Measurements from ENCODE around the gene C19orf12.

C19orf12 gene

DNA sequence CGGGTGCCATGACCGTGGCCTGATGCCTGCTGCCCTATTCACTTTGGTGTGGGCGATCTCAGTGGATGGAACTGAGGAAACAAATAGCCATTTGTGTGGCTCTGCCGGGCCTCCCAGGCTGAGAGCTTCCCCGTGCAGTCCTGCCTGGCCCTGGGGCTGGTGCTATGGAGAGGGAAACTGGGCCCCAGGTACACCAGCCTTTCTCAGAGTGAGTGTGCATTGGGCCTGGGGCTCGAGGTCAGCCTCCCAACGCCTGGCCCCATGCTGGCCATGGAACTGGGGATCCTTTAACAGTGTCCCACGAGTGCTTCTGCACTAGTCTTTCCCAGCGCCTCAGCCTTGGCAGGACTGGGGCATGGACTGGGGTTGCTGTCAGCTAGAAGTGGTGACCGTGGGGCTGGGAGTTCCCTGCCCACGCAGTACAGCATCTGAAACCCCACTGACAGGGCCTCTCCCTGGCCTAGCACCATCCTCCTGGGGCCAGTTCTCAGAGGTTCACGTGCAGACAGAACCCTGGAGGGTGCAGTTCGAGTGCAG, 39.3 kb downstream of the C19orf12 start:
- Histone ChIP-seq H3K4me3 (ENCODE audit: low read depth, low read length, poor library complexity, severe bottlenecking) (no peak overlapping the region), H3K9me2 (ENCODE audit: low read depth, low read length) (no peaks in the 10 kb centered on the region), H3K36me3 (ENCODE audit: insufficient read depth, low read length) (no peaks in the 10 kb centered on the region), H3K4me1 (ENCODE audit: insufficient read depth, low read length, severe bottlenecking) (peaks cover 33% of the 10 kb centered on the region), H2AFZ (ENCODE audit: low read length) (no peak overlapping the region), H3K9ac (ENCODE audit: low read length) (no peak overlapping the region), H3K79me2 (ENCODE audit: insufficient read depth, low read length) (no peaks in the 10 kb centered on the region), H3K27me3 (ENCODE audit: insufficient read depth, low read length) (no peaks in the 10 kb centered on the region), H3K9me3 (ENCODE audit: low read length) (no peaks in the 10 kb centered on the region), H3K27ac (ENCODE audit: low read depth, low read length, poor library complexity, severe bottlenecking) (no peak overlapping the region), H3F3A (ENCODE audit: insufficient read depth, low read length) (no peaks in the 10 kb centered on the region), H3K4me2 (ENCODE audit: low read length) (no peak overlapping the region), H4K20me1 (ENCODE audit: insufficient read depth, low read length) (no peaks in the 10 kb centered on the region)
- TF ChIP-seq CTCF (IDR thresholded peaks at IDR 0.05; ENCODE audit: low read length): no peak
- TF ChIP-seq EZH2 (IDR thresholded peaks at IDR 0.05; ENCODE audit: borderline replicate concordance, low read length): no peak

GRCh38 chr19:29675120-29675649, 39.9 kb downstream of the C19orf12 start:
- H3K36me3 ChIP-seq (ENCODE audit: insufficient read depth, low read length): no peaks in the 10 kb centered on the region
- H3K4me2 ChIP-seq (ENCODE audit: low read length): no peak overlapping the region
- no peak overlapping the region for H3K27ac ChIP-seq (ENCODE audit: low read depth, low read length, poor library complexity, severe bottlenecking)
- H3K4me3 ChIP-seq (ENCODE audit: low read depth, low read length, poor library complexity, severe bottlenecking): no peak overlapping the region
- TF ChIP-seq CTCF (IDR thresholded peaks at IDR 0.05; ENCODE audit: low read length) (no peak), EZH2 (IDR thresholded peaks at IDR 0.05; ENCODE audit: borderline replicate concordance, low read length) (no peak)
- no peaks in the 10 kb centered on the region for H3K27me3 ChIP-seq (ENCODE audit: insufficient read depth, low read length)
- H3K9me2 ChIP-seq (ENCODE audit: low read depth, low read length): no peaks in the 10 kb centered on the region
- H3K9ac ChIP-seq (ENCODE audit: low read length): no peak overlapping the region
- no peaks in the 10 kb centered on the region for H3K79me2 ChIP-seq (ENCODE audit: insufficient read depth, low read length)
- no peaks in the 10 kb centered on the region for H3F3A ChIP-seq (ENCODE audit: insufficient read depth, low read length)
- no peaks in the 10 kb centered on the region for H4K20me1 ChIP-seq (ENCODE audit: insufficient read depth, low read length)
- H2AFZ ChIP-seq (ENCODE audit: low read length): no peak overlapping the region
- H3K4me1 ChIP-seq (ENCODE audit: insufficient read depth, low read length, severe bottlenecking): peaks cover 28% of the 10 kb centered on the region
- no peaks in the 10 kb centered on the region for H3K9me3 ChIP-seq (ENCODE audit: low read length)

GRCh38 chr19:29674374-29675119, 40.5 kb downstream of the C19orf12 start:
- TF ChIP-seq EZH2 (IDR thresholded peaks at IDR 0.05; ENCODE audit: borderline replicate concordance, low read length) (no peak), CTCF (IDR thresholded peaks at IDR 0.05; ENCODE audit: low read length) (no peak)
- no peaks in the 10 kb centered on the region for H3K79me2 ChIP-seq (ENCODE audit: insufficient read depth, low read length)
- H3K27ac ChIP-seq (ENCODE audit: low read depth, low read length, poor library complexity, severe bottlenecking): no peak overlapping the region
- no peaks in the 10 kb centered on the region for H3F3A ChIP-seq (ENCODE audit: insufficient read depth, low read length)
- no peak overlapping the region for H3K9ac ChIP-seq (ENCODE audit: low read length)
- H3K4me2 ChIP-seq (ENCODE audit: low read length): no peak overlapping the region
- no peaks in the 10 kb centered on the region for H3K27me3 ChIP-seq (ENCODE audit: insufficient read depth, low read length)
- no peaks in the 10 kb centered on the region for H3K36me3 ChIP-seq (ENCODE audit: insufficient read depth, low read length)
- H3K9me3 ChIP-seq (ENCODE audit: low read length): no peaks in the 10 kb centered on the region
- peaks cover 27% of the 10 kb centered on the region for H3K4me1 ChIP-seq (ENCODE audit: insufficient read depth, low read length, severe bottlenecking)
- no peak overlapping the region for H3K4me3 ChIP-seq (ENCODE audit: low read depth, low read length, poor library complexity, severe bottlenecking)
- H4K20me1 ChIP-seq (ENCODE audit: insufficient read depth, low read length): no peaks in the 10 kb centered on the region
- H2AFZ ChIP-seq (ENCODE audit: low read length): no peak overlapping the region
- no peaks in the 10 kb centered on the region for H3K9me2 ChIP-seq (ENCODE audit: low read depth, low read length)

Data from OCI-LY1 (cell line).